Spinal cord (tissue), 10 donors: ENCODE data around the gene SOX8. TPM values are rescaled to one million over a fixed set of nuclear protein-coding genes. Genes with fewer than 3 reads are reported as not detected.

ENCODE experiments used
- DNase-seq, 6 donors: peaks; one replicate each; pipeline versions ENCODE4 v3.0.0 to v3.0.0-alpha.2; 2013 to 2015; ENCODE audit warnings: low spot score in 6 of 6, low read depth in 4 of 6
- H3K27ac ChIP-seq: one replicate; pipeline ENCODE4 v1.5.1; 2013; ENCODE audit warnings: low read depth, low read length, control low read depth
- H3K27me3 ChIP-seq: one replicate; pipeline ENCODE4 v1.6.1; 2013; ENCODE audit warnings: low read length; ENCODE audit not compliant: control insufficient read depth, insufficient read depth
- H3K36me3 ChIP-seq: one replicate; pipeline ENCODE4 v1.6.1; 2013; ENCODE audit warnings: low read length; ENCODE audit not compliant: control insufficient read depth, insufficient read depth
- H3K4me1 ChIP-seq: one replicate; pipeline ENCODE4 v1.6.1; 2013; ENCODE audit warnings: low read length; ENCODE audit not compliant: control insufficient read depth, insufficient read depth
- H3K4me3 ChIP-seq: one replicate; pipeline ENCODE4 v1.5.1; 2013; ENCODE audit warnings: low read depth, low read length, control low read depth
- H3K9me3 ChIP-seq: one replicate; pipeline ENCODE4 v1.6.1; 2013; ENCODE audit warnings: low read length; ENCODE audit not compliant: control insufficient read depth, insufficient read depth
- WGBS: methylation state at CpG from one replicate; pipeline ENCODE4 v1.1.5; 2013; ENCODE audit warnings: missing lambda C conversion rate; ENCODE audit not compliant: insufficient coverage; 5-methylcytosine and 5-hydroxymethylcytosine counted together
- polyA plus RNA-seq, 2 donors: library from polyadenylated mRNA; unstranded; fragments of 120-200 nt; gene quantifications; one replicate each; pipeline ENCODE4 v1.2.1, GENCODE V29; 2013; ENCODE audit not compliant: insufficient read length in 2 of 2
- total RNA-seq, 2 donors: library from RNA; depleted of rRNA in 1 of 2; stranded (reverse); fragments of 120-200 nt in 1 of 2; fragments of >200 nt in 1 of 2; gene quantifications; one replicate each; pipeline versions ENCODE4 v1.2.3 to v1.2.4, GENCODE V29; 2013 to 2014
- donor health status: healthy.

Gene SOX8
- total and polyA plus RNA-seq, 4 donors = 61.3 to 200 (median 115) TPM

GRCh38 chr16:1009358-1010150, 28.0 kb downstream of the SOX8 start:
- peaks cover 26% of the 10 kb centered on the region for H3K4me1 ChIP-seq
- 84% methylated on average over 30 of the region's 30 CpGs for WGBS
- no peak for DNase-seq
- H3K27ac ChIP-seq = no peak overlapping the region
- no peak overlapping the region for H3K4me3 ChIP-seq
- peaks cover 3% of the 10 kb centered on the region for H3K36me3 ChIP-seq
- no peaks in the 10 kb centered on the region for H3K9me3 ChIP-seq
- no peaks in the 10 kb centered on the region for H3K27me3 ChIP-seq

GRCh38 chr16:1010251-1010650, 28.7 kb downstream of the SOX8 start:
- Histone ChIP-seq H3K27ac (no peak overlapping the region), H3K4me1 (peaks cover 33% of the 10 kb centered on the region), H3K36me3 (peaks cover 3% of the 10 kb centered on the region), H3K27me3 (no peaks in the 10 kb centered on the region), H3K4me3 (no peak overlapping the region), H3K9me3 (no peaks in the 10 kb centered on the region)
- DNase-seq = peak in 1 of 6 donors; percentile 24
- 20% methylated on average over 19 of the region's 20 CpGs for WGBS

- DNase-seq = peak in 2 of 6 donors; percentile 39 to 54
- peaks cover 35% of the 10 kb centered on the region for H3K4me1 ChIP-seq
- H3K27me3 ChIP-seq = no peaks in the 10 kb centered on the region
- no peaks in the 10 kb centered on the region for H3K9me3 ChIP-seq
- WGBS = 68% methylated on average over 16 of the region's 16 CpGs
- H3K36me3 ChIP-seq = peaks cover 3% of the 10 kb centered on the region
- no peak overlapping the region for H3K4me3 ChIP-seq
- no peak overlapping the region for H3K27ac ChIP-seq
Observed at GRCh38 chr16:1010815-1011214, 29.2 kb downstream of the SOX8 start.

GRCh38 chr16:1011316-1012082, 29.9 kb downstream of the SOX8 start:
- no peaks in the 10 kb centered on the region for H3K9me3 ChIP-seq
- no peaks in the 10 kb centered on the region for H3K27me3 ChIP-seq
- no peak for DNase-seq
- H3K27ac ChIP-seq = no peak overlapping the region
- 84% methylated on average over 37 of the region's 37 CpGs for WGBS
- H3K4me3 ChIP-seq = no peak overlapping the region
- peaks cover 35% of the 10 kb centered on the region for H3K4me1 ChIP-seq
- H3K36me3 ChIP-seq = peaks cover 3% of the 10 kb centered on the region

GRCh38 chr16:1012135-1012534, 30.6 kb downstream of the SOX8 start:
- H3K4me1 ChIP-seq = peaks cover 35% of the 10 kb centered on the region
- WGBS = 94% methylated on average over 19 of the region's 19 CpGs

GRCh38 chr16:1012722-1013592, 31.4 kb downstream of the SOX8 start:
- H3K9me3 ChIP-seq = no peaks in the 10 kb centered on the region
- WGBS = 90% methylated on average over 25 of the region's 28 CpGs
- H3K4me1 ChIP-seq = peaks cover 35% of the 10 kb centered on the region
- H3K36me3 ChIP-seq = peaks cover 3% of the 10 kb centered on the region
- H3K4me3 ChIP-seq = no peak overlapping the region
- no peaks in the 10 kb centered on the region for H3K27me3 ChIP-seq
- no peak overlapping the region for H3K27ac ChIP-seq
- DNase-seq = no peak

More at GRCh38 chr16:1012135-1012534, 30.6 kb downstream of the SOX8 start:
- Histone ChIP-seq H3K4me3 (no peak overlapping the region), H3K9me3 (no peaks in the 10 kb centered on the region), H3K36me3 (peaks cover 3% of the 10 kb centered on the region), H3K27ac (no peak overlapping the region), H3K27me3 (no peaks in the 10 kb centered on the region)
- DNase-seq = no peak

GRCh38 chr16:1013593-1013900, 32.0 kb downstream of the SOX8 start:
- no peak for DNase-seq
- Histone ChIP-seq H3K27ac (no peak overlapping the region), H3K9me3 (no peaks in the 10 kb centered on the region), H3K27me3 (no peaks in the 10 kb centered on the region), H3K4me3 (no peak overlapping the region), H3K4me1 (peaks cover 36% of the 10 kb centered on the region), H3K36me3 (peaks cover 3% of the 10 kb centered on the region)
- 89% methylated on average over 8 of the region's 8 CpGs for WGBS

- Histone ChIP-seq H3K4me3 (no peak overlapping the region), H3K4me1 (peaks cover 43% of the 10 kb centered on the region), H3K27me3 (no peaks in the 10 kb centered on the region), H3K9me3 (no peaks in the 10 kb centered on the region), H3K36me3 (peaks cover 3% of the 10 kb centered on the region), H3K27ac (no peak overlapping the region)
- no peak for DNase-seq
- WGBS = 81% methylated on average over 8 of the region's 8 CpGs
Observed at GRCh38 chr16:1014221-1014620, 32.7 kb downstream of the SOX8 start.

GRCh38 chr16:1014771-1015495, 33.4 kb downstream of the SOX8 start:
- no peak for DNase-seq
- Histone ChIP-seq H3K4me1 (peaks cover 46% of the 10 kb centered on the region), H3K27me3 (no peaks in the 10 kb centered on the region), H3K4me3 (no peak overlapping the region), H3K36me3 (peaks cover 3% of the 10 kb centered on the region), H3K27ac (peak overlapping the region; percentile 54), H3K9me3 (no peaks in the 10 kb centered on the region)
- 81% methylated on average over 22 of the region's 22 CpGs for WGBS
